Measurements from ENCODE around the gene SLC6A18.

Gene SLC6A18

GRCh38 chr5:1211701-1212100 is 13.5 kb upstream of the SLC6A18 start:
- TF ChIP-seq REST (IDR thresholded peaks at IDR 0.05; ENCODE audit: insufficient read depth in 1 of 2, low read depth in 2 of 2, low read length in 2 of 2) (no peak), FOXP2 (optimal IDR thresholded peaks at IDR 0.05; ENCODE audit: borderline replicate concordance, extremely low read depth, extremely low read length, insufficient read depth) (no peak), SIN3A (IDR thresholded peaks at IDR 0.05; ENCODE audit: borderline replicate concordance, insufficient read depth, low read length) (no peak), TAF1 (IDR thresholded peaks at IDR 0.05; ENCODE audit: borderline replicate concordance, insufficient read depth, low read length) (no peak), POLR2AphosphoS5 (IDR thresholded peaks at IDR 0.05; ENCODE audit: low read depth, low read length) (no peak)

- no peak for TF ChIP-seq FOXP2 (optimal IDR thresholded peaks at IDR 0.05; ENCODE audit: borderline replicate concordance, extremely low read depth, extremely low read length, insufficient read depth)
- TF ChIP-seq TAF1 (IDR thresholded peaks at IDR 0.05; ENCODE audit: borderline replicate concordance, insufficient read depth, low read length): no peak
- TF ChIP-seq SIN3A (IDR thresholded peaks at IDR 0.05; ENCODE audit: borderline replicate concordance, insufficient read depth, low read length): no peak
- TF ChIP-seq POLR2AphosphoS5 (IDR thresholded peaks at IDR 0.05; ENCODE audit: low read depth, low read length): no peak
- TF ChIP-seq REST (IDR thresholded peaks at IDR 0.05; ENCODE audit: insufficient read depth in 1 of 2, low read depth in 2 of 2, low read length in 2 of 2): no peak
These were observed 12.9 kb upstream of the SLC6A18 start for GRCh38 chr5:1212271-1212670.

DNA sequence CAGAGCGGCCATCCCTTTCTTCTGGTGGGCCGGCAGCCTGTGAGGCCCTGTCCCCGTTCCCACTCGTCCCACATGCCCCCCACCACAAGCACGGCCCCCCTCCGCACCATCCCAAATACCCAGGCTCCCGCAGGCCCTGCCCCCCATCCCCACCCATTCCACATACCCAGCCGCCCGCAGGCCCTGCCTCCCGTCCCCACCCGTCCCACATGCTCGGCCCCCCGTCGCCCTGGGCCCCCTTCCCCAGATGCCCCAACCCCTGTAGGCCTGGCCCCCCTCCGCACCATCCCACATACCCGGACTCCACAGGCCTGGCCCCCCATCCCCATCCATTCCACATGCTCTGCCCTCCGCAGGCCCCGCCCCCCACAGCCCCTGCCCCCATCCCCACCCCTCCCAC is 12.3 kb upstream of the SLC6A18 start:
- TF ChIP-seq REST (IDR thresholded peaks at IDR 0.05; ENCODE audit: insufficient read depth in 1 of 2, low read depth in 2 of 2, low read length in 2 of 2) (no peak), SIN3A (IDR thresholded peaks at IDR 0.05; ENCODE audit: borderline replicate concordance, insufficient read depth, low read length) (no peak), FOXP2 (optimal IDR thresholded peaks at IDR 0.05; ENCODE audit: borderline replicate concordance, extremely low read depth, extremely low read length, insufficient read depth) (no peak), TAF1 (IDR thresholded peaks at IDR 0.05; ENCODE audit: borderline replicate concordance, insufficient read depth, low read length) (no peak), POLR2AphosphoS5 (IDR thresholded peaks at IDR 0.05; ENCODE audit: low read depth, low read length) (no peak)

- TF ChIP-seq TAF1 (IDR thresholded peaks at IDR 0.05; ENCODE audit: borderline replicate concordance, insufficient read depth, low read length) (no peak), POLR2AphosphoS5 (IDR thresholded peaks at IDR 0.05; ENCODE audit: low read depth, low read length) (no peak), FOXP2 (optimal IDR thresholded peaks at IDR 0.05; ENCODE audit: borderline replicate concordance, extremely low read depth, extremely low read length, insufficient read depth) (no peak), SIN3A (IDR thresholded peaks at IDR 0.05; ENCODE audit: borderline replicate concordance, insufficient read depth, low read length) (no peak), REST (IDR thresholded peaks at IDR 0.05; ENCODE audit: insufficient read depth in 1 of 2, low read depth in 2 of 2, low read length in 2 of 2) (no peak)
These were observed 11.5 kb upstream of the SLC6A18 start for GRCh38 chr5:1213508-1214162.

Data from PFSK-1 (cell line).